SK-N-SH (cell line): Measurements from ENCODE around the gene TMEM163. TPM values are rescaled to one million over a fixed set of nuclear protein-coding genes. Genes with fewer than 3 reads are reported as not detected.

ENCODE experiments used
- CTCF ChIA-PET: fragments of 300-600, 350-600 bp; formaldehyde crosslinking; extraction: SDS; loops from one replicate; lab custom pipeline; 2021; lab: Yijun Ruan, JAX
- POLR2A ChIA-PET: fragments of 350-600 bp; sonication (Branson Sonifier 250); formaldehyde crosslinking; extraction: SDS; loops from one replicate; lab custom pipeline; 2020; ENCODE audit warnings: antibody characterized with exemption, inconsistent platforms; lab: Yijun Ruan, JAX
- DNase-seq: peaks from one replicate; pipeline ENCODE4 v3.0.0; 2012
- H2AFZ ChIP-seq: fragments of 200-600 bp; sonication (generic); 2 replicates; pipeline ENCODE4 v1.8.1; 2016; ENCODE audit warnings: antibody characterized with exemption, mild to moderate bottlenecking, low read depth
- H3F3A ChIP-seq: fragments of 200-600 bp; sonication (generic); replicated peaks from 2 replicates; pipeline ENCODE3; 2016; ENCODE audit warnings: antibody characterized with exemption, mild to moderate bottlenecking; ENCODE audit not compliant: insufficient read depth
- H3K27ac ChIP-seq, 2 experiments: fragments of 200-500 bp in 1 of 2; fragments of 200-600 bp in 1 of 2; sonication (Bioruptor generic) in 1 of 2; sonication (generic), shearing (Covaris generic) in 1 of 2; 2 replicates each; pipeline versions ENCODE4 v1.5.1 to v1.6.1; 2014 to 2016; ENCODE audit warnings: low read depth in 2 of 2, inconsistent platforms in 1 of 2, low read length in 1 of 2, mild to moderate bottlenecking in 1 of 2, mixed read lengths in 1 of 2
- H3K27me3 ChIP-seq: fragments of 200-600 bp; sonication (generic), shearing (Covaris generic); 2 replicates; pipeline ENCODE4 v1.6.1; 2016; ENCODE audit warnings: mixed run types; ENCODE audit not compliant: insufficient read depth
- H3K36me3 ChIP-seq, 2 experiments: fragments of 200-500 bp in 1 of 2; fragments of 200-600 bp in 1 of 2; sonication (Bioruptor generic) in 1 of 2; sonication (generic) in 1 of 2; replicated peaks in 1 of 2; 2 replicates each; pipeline versions ENCODE3 to v1.5.1; 2014 to 2016; ENCODE audit warnings: low read length in 1 of 2, mild to moderate bottlenecking in 1 of 2; ENCODE audit not compliant: insufficient read depth in 2 of 2, control insufficient read depth in 1 of 2
- H3K4me1 ChIP-seq, 2 experiments: fragments of 200-500 bp in 1 of 2; fragments of 200-600 bp in 1 of 2; sonication (Bioruptor generic) in 1 of 2; sonication (generic), shearing (Covaris generic) in 1 of 2; 2 replicates each; pipeline versions ENCODE4 v1.5.1 to v1.6.1; 2014 to 2016; ENCODE audit warnings: low read depth in 1 of 2, low read length in 1 of 2, mixed run types in 1 of 2; ENCODE audit not compliant: insufficient read depth in 2 of 2, control insufficient read depth in 1 of 2
- H3K4me2 ChIP-seq: fragments of 200-600 bp; sonication (generic), shearing (Covaris generic); 2 replicates; pipeline ENCODE4 v1.6.1; 2017; ENCODE audit warnings: mixed run types
- H3K4me3 ChIP-seq, 2 experiments: fragments of 200-500 bp in 1 of 2; fragments of 200-600 bp in 1 of 2; sonication (Bioruptor generic) in 1 of 2; sonication (generic), shearing (Covaris generic) in 1 of 2; 2 replicates each; pipeline versions ENCODE4 v1.5.1 to v1.8.1; 2014 to 2016; ENCODE audit warnings: low read depth in 2 of 2, inconsistent platforms in 1 of 2, low read length in 1 of 2, mild to moderate bottlenecking in 1 of 2, mixed read lengths in 1 of 2, moderate library complexity in 1 of 2
- H3K79me2 ChIP-seq: fragments of 200-600 bp; sonication (generic); 2 replicates; pipeline ENCODE4 v1.8.1; 2017; ENCODE audit warnings: mild to moderate bottlenecking; ENCODE audit not compliant: insufficient read depth
- H3K9ac ChIP-seq: fragments of 200-600 bp; sonication (generic); 2 replicates; pipeline ENCODE4 v1.6.1; 2017; ENCODE audit warnings: mixed run types
- H3K9me2 ChIP-seq: fragments of 200-600 bp; sonication (generic); 2 replicates; pipeline ENCODE4 v1.6.1; 2017; ENCODE audit warnings: mixed run types
- H3K9me3 ChIP-seq: fragments of 200-600 bp; sonication (generic); 2 replicates; pipeline ENCODE4 v1.6.1; 2017; ENCODE audit warnings: mixed run types, mild to moderate bottlenecking, moderate library complexity
- H4K20me1 ChIP-seq: fragments of 200-600 bp; sonication (generic); 2 replicates; pipeline ENCODE4 v1.6.1; 2017; ENCODE audit warnings: mild to moderate bottlenecking, mixed run types; ENCODE audit not compliant: insufficient read depth
- EZH2phosphoT487 ChIP-seq: fragments of 200-600 bp; sonication (generic); IDR thresholded peaks from 2 replicates; pipeline ENCODE4 v1.6.1; 2017; ENCODE audit warnings: low read depth, mixed run types, mild to moderate bottlenecking, antibody characterized with exemption, moderate library complexity, borderline replicate concordance
- FOSL2 ChIP-seq: IDR thresholded peaks from 2 replicates; pipeline ENCODE4 v1.4.0; 2012; ENCODE audit warnings: low read depth, mild to moderate bottlenecking, moderate library complexity, borderline replicate concordance
- MXI1 ChIP-seq: IDR thresholded peaks from 2 replicates; pipeline ENCODE4 v1.6.1; 2012; ENCODE audit warnings: mild to moderate bottlenecking, low read depth, low read length, improper control_type of control experiment
- POLR2AphosphoS5 ChIP-seq: IDR thresholded peaks from 2 replicates; pipeline ENCODE4 v1.6.1; 2012; ENCODE audit warnings: low read depth, low read length
- RAD21 ChIP-seq: IDR thresholded peaks from 2 replicates; pipeline ENCODE4 v1.6.1; 2012; ENCODE audit warnings: mild to moderate bottlenecking, low read length
- RFX5 ChIP-seq: IDR thresholded peaks from 2 replicates; pipeline ENCODE4 v1.6.1; 2012; ENCODE audit warnings: mild to moderate bottlenecking, improper control_type of control experiment, low read length
- RXRA ChIP-seq: IDR thresholded peaks from 2 replicates; pipeline ENCODE4 v1.4.0; 2012; ENCODE audit warnings: low read depth, mild to moderate bottlenecking, borderline replicate concordance
- SMC3 ChIP-seq: IDR thresholded peaks from 2 replicates; pipeline ENCODE4 v1.6.1; 2012; ENCODE audit warnings: low read depth, low read length, improper control_type of control experiment
- TCF12 ChIP-seq: IDR thresholded peaks from 2 replicates; pipeline ENCODE4 v1.4.0; 2012
- TEAD4 ChIP-seq: IDR thresholded peaks from 2 replicates; pipeline ENCODE4 v1.4.0; 2012; ENCODE audit warnings: mild to moderate bottlenecking, borderline replicate concordance; ENCODE audit not compliant: insufficient read depth
- YY1 ChIP-seq: IDR thresholded peaks from 2 replicates; pipeline ENCODE4 v1.4.0; 2012; ENCODE audit warnings: low read depth, mild to moderate bottlenecking
- WGBS: methylation state at CpG from one replicate; pipeline ENCODE4 v1.1.6; 2017; ENCODE audit warnings: low lambda C conversion rate; 5-methylcytosine and 5-hydroxymethylcytosine counted together
- polyA plus RNA-seq, 3 experiments: library from polyadenylated mRNA; depleted of rRNA; stranded (reverse); fragments of >200 nt; gene quantifications; 2 replicates each; pipeline ENCODE4 v1.2.3, GENCODE V29; 2012
- TF ChIP-seq, protein P1 (sequence below): fragments of 200-600 bp; sonication (generic); IDR thresholded peaks from 2 replicates; pipeline ENCODE4 v1.6.1; 2017; ENCODE audit warnings: antibody characterized with exemption, mild to moderate bottlenecking, moderate library complexity
- TF ChIP-seq, protein P2 (sequence below): IDR thresholded peaks from 2 replicates; pipeline ENCODE4 v1.4.0; 2012; ENCODE audit warnings: low read depth
- TF ChIP-seq, protein P3 (sequence below): IDR thresholded peaks from 2 replicates; pipeline ENCODE4; 2012
- TF ChIP-seq, protein P4 (sequence below): IDR thresholded peaks from 2 replicates; pipeline ENCODE4 v1.4.0; 2012; ENCODE audit warnings: low read depth, borderline replicate concordance
- TF ChIP-seq, protein P5 (sequence below): IDR thresholded peaks from 2 replicates; pipeline ENCODE4 v1.6.1; 2012; ENCODE audit warnings: mild to moderate bottlenecking, low read depth, low read length, moderate library complexity

Gene TMEM163
- polyA plus RNA-seq, 1 of the 3 experiments (the other 2 are of a cell fraction) = not detected

DNA sequence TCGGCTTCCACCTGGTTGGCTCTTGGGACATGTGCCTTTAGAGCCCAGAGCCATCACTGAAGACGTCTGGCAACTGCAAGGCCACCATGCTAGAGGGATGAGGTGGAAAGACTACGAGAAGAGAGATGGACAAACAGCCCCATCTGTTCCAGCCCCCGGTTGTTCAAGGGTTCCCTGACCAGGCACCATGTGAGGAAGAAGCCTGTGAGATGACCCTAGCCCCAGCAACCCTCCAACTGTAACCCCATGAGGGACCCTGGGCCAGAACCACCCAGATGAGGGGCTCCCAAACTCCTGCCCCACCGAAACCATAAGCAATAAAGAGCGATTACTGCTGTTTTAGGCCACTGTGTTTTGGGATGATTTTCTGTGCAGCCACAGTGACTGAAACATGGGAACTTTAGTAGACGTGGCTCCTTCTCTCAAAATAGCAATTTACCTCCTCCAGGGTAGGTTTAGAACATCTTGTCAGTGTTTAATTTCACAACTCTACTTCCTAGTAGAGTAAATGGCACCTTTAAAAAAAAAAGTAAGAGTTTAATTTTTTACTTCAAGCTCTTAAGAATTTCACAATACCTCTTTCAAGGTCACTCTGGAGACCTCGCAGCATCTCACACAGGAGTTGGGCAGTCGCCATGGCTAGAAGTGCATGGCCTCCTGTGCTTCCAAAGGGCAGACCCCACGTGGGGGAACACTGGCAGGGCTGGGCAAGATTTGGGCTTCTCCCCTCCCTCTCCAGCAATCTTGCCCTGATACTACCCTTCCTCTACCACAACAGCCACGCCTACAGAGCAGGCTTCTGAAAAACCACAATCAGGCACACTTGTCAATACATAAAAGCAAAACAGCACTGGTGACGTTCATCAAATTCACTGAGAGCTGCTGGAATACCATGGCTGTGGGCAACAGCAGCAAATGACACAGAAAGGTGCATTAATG, 48.8 kb downstream of the TMEM163 start:
- ChIA-PET POLR2A (no interaction called here), CTCF (interaction anchor here (1.2 kb wide), 1 partner anchor 219 kb away, joined by 4 read pairs; no protein-coding TSS in a partner anchor)
- H3K36me3 ChIP-seq = no peaks in the 10 kb centered on the region
- no peaks in the 10 kb centered on the region for H3F3A ChIP-seq
- H4K20me1 ChIP-seq = no peaks in the 10 kb centered on the region
- no peak overlapping the region for H3K27ac ChIP-seq
- no peak overlapping the region for H3K4me2 ChIP-seq
- no peaks in the 10 kb centered on the region for H3K9me2 ChIP-seq
- TF ChIP-seq, protein P1, sequence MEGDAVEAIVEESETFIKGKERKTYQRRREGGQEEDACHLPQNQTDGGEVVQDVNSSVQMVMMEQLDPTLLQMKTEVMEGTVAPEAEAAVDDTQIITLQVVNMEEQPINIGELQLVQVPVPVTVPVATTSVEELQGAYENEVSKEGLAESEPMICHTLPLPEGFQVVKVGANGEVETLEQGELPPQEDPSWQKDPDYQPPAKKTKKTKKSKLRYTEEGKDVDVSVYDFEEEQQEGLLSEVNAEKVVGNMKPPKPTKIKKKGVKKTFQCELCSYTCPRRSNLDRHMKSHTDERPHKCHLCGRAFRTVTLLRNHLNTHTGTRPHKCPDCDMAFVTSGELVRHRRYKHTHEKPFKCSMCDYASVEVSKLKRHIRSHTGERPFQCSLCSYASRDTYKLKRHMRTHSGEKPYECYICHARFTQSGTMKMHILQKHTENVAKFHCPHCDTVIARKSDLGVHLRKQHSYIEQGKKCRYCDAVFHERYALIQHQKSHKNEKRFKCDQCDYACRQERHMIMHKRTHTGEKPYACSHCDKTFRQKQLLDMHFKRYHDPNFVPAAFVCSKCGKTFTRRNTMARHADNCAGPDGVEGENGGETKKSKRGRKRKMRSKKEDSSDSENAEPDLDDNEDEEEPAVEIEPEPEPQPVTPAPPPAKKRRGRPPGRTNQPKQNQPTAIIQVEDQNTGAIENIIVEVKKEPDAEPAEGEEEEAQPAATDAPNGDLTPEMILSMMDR = no peak
- TF ChIP-seq, protein P2, sequence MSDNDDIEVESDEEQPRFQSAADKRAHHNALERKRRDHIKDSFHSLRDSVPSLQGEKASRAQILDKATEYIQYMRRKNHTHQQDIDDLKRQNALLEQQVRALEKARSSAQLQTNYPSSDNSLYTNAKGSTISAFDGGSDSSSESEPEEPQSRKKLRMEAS = no peak
- TF ChIP-seq EZH2phosphoT487 (no peak), TEAD4 (no peak), RAD21 (no peak), FOSL2 (no peak), RFX5 (no peak), RXRA (no peak), YY1 (no peak), TCF12 (no peak), MXI1 (no peak), POLR2AphosphoS5 (no peak), SMC3 (no peak)
- TF ChIP-seq, protein P3, sequence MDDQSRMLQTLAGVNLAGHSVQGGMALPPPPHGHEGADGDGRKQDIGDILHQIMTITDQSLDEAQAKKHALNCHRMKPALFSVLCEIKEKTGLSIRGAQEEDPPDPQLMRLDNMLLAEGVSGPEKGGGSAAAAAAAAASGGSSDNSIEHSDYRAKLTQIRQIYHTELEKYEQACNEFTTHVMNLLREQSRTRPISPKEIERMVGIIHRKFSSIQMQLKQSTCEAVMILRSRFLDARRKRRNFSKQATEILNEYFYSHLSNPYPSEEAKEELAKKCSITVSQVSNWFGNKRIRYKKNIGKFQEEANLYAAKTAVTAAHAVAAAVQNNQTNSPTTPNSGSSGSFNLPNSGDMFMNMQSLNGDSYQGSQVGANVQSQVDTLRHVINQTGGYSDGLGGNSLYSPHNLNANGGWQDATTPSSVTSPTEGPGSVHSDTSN = no peak
- TF ChIP-seq, protein P4, sequence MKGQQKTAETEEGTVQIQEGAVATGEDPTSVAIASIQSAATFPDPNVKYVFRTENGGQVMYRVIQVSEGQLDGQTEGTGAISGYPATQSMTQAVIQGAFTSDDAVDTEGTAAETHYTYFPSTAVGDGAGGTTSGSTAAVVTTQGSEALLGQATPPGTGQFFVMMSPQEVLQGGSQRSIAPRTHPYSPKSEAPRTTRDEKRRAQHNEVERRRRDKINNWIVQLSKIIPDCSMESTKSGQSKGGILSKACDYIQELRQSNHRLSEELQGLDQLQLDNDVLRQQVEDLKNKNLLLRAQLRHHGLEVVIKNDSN = no peak
- TF ChIP-seq, protein P5, sequence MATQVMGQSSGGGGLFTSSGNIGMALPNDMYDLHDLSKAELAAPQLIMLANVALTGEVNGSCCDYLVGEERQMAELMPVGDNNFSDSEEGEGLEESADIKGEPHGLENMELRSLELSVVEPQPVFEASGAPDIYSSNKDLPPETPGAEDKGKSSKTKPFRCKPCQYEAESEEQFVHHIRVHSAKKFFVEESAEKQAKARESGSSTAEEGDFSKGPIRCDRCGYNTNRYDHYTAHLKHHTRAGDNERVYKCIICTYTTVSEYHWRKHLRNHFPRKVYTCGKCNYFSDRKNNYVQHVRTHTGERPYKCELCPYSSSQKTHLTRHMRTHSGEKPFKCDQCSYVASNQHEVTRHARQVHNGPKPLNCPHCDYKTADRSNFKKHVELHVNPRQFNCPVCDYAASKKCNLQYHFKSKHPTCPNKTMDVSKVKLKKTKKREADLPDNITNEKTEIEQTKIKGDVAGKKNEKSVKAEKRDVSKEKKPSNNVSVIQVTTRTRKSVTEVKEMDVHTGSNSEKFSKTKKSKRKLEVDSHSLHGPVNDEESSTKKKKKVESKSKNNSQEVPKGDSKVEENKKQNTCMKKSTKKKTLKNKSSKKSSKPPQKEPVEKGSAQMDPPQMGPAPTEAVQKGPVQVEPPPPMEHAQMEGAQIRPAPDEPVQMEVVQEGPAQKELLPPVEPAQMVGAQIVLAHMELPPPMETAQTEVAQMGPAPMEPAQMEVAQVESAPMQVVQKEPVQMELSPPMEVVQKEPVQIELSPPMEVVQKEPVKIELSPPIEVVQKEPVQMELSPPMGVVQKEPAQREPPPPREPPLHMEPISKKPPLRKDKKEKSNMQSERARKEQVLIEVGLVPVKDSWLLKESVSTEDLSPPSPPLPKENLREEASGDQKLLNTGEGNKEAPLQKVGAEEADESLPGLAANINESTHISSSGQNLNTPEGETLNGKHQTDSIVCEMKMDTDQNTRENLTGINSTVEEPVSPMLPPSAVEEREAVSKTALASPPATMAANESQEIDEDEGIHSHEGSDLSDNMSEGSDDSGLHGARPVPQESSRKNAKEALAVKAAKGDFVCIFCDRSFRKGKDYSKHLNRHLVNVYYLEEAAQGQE = no peak
- no peaks in the 10 kb centered on the region for H3K27me3 ChIP-seq
- no peak for DNase-seq
- no peak overlapping the region for H3K4me3 ChIP-seq
- no peak overlapping the region for H2AFZ ChIP-seq
- H3K9ac ChIP-seq = no peak overlapping the region
- H3K79me2 ChIP-seq = no peaks in the 10 kb centered on the region
- no peaks in the 10 kb centered on the region; a peak in 1 of 4 replicates for H3K4me1 ChIP-seq
- WGBS = 20% methylated on average over 11 of the region's 12 CpGs
- no peaks in the 10 kb centered on the region for H3K9me3 ChIP-seq
